Choroid plexus epithelial cell (primary cell): Measurements from ENCODE around the gene IFI30.

ENCODE experiments used
- DNase-seq: peaks from one replicate; pipeline ENCODE4 v3.0.0-alpha.2; 2010; ENCODE audit warnings: low read depth
- H3K4me3 ChIP-seq: 2 replicates; pipeline ENCODE4 v1.5.1; 2011; ENCODE audit warnings: low read depth, mild to moderate bottlenecking, control low read depth, low read length, moderate library complexity
- TF ChIP-seq, protein P1 (sequence below): conservative IDR thresholded peaks from 2 replicates; pipeline ENCODE4 v1.5.1; 2011; ENCODE audit warnings: low read depth, mild to moderate bottlenecking, control low read depth, inconsistent platforms, low read length, moderate library complexity

The IFI30 gene

DNA sequence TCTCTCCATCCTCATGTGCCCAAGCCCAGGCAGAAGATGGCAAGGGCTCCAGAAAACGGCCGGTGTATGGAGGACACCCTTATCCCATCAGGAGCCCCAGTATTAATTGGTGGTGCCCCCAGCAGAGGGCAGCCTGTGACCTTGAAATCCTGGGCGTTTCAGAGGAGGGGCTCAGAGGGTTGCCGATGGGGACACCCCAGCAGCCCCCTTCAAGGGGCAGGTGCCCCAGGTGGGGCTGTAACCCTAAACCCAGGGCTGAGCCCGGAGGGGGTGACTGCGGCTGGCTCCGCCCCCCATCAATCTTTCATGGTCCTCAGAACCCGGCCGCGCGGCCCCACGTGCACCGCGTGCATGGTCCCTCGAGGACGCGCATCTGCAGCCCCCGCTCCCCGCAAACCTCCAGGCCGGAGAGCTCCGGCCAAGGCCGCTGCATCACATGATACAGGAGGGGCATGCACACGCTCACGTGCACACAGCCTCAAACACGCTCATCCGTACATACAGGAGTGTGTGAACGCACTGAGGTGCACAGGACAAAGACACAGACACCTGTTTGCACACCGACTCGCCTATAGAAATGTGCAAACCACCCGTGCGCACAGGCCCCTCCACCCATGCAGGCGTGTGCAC, 29.3 kb downstream of the IFI30 start:
- peak overlapping the region; percentile 84 for H3K4me3 ChIP-seq
- TF ChIP-seq, protein P1, sequence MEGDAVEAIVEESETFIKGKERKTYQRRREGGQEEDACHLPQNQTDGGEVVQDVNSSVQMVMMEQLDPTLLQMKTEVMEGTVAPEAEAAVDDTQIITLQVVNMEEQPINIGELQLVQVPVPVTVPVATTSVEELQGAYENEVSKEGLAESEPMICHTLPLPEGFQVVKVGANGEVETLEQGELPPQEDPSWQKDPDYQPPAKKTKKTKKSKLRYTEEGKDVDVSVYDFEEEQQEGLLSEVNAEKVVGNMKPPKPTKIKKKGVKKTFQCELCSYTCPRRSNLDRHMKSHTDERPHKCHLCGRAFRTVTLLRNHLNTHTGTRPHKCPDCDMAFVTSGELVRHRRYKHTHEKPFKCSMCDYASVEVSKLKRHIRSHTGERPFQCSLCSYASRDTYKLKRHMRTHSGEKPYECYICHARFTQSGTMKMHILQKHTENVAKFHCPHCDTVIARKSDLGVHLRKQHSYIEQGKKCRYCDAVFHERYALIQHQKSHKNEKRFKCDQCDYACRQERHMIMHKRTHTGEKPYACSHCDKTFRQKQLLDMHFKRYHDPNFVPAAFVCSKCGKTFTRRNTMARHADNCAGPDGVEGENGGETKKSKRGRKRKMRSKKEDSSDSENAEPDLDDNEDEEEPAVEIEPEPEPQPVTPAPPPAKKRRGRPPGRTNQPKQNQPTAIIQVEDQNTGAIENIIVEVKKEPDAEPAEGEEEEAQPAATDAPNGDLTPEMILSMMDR = peak; percentile 50
- no peak for DNase-seq

DNA sequence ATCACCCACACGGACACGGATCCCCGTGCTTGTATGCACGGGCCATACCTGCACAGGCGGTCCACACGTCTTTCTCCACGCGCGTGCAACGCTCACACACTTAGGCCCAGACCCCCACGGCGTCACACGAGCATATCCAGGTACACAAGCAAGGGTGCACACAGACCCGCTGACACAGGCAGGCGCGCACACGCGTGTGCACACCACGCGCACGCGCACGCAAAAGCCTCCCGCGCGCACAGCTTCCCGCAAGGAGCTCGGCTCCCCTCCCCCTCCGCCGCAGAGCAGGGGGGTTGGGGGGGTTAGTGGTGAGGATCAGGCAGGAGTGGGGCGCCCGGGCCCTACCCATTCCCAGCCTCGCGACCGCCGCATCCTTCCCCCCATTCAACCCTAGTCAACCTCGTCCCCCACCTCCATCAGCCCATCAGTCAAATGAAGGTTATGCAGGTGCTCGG, 29.8 kb downstream of the IFI30 start:
- TF ChIP-seq, protein P1 = no peak
- no peak for DNase-seq

DNA sequence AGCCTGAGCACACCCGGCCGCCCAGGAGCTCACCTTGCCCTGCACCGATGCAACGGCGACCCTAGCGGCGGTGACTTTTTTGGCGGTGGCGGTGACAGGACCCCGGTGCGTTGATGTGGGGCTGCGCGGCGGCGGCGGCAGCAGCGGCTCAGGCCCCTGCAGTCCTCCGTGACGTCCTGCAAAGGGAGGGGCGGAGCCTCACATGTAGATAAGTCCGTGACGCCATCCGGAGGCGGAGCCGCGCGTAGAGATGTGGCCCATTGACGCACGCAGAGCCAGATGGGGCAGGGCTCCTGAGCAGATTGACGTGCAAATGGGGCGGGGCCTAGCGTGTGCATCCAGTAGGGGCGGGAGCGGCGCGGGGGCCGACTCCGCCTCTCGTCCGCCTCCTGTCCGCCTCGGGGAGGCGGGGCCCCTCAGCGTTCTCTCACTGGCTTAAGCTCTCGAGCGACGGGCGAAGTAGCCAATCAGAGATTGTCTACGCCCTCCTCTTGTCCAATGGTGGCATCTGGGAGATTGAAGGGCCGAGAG, 30.3 kb downstream of the IFI30 start, which contains the start of gene RAB3A:
Gene RAB3A (minus strand): TSS at position 180 of the 531 bp plus-strand sequence. CDS start 1,302 bp downstream, outside the sequence.
- peak; percentile 100 for DNase-seq

More for the DNA sequence above, 29.8 kb downstream of the IFI30 start:
- H3K4me3 ChIP-seq = peak overlapping the region; percentile 84

DNA sequence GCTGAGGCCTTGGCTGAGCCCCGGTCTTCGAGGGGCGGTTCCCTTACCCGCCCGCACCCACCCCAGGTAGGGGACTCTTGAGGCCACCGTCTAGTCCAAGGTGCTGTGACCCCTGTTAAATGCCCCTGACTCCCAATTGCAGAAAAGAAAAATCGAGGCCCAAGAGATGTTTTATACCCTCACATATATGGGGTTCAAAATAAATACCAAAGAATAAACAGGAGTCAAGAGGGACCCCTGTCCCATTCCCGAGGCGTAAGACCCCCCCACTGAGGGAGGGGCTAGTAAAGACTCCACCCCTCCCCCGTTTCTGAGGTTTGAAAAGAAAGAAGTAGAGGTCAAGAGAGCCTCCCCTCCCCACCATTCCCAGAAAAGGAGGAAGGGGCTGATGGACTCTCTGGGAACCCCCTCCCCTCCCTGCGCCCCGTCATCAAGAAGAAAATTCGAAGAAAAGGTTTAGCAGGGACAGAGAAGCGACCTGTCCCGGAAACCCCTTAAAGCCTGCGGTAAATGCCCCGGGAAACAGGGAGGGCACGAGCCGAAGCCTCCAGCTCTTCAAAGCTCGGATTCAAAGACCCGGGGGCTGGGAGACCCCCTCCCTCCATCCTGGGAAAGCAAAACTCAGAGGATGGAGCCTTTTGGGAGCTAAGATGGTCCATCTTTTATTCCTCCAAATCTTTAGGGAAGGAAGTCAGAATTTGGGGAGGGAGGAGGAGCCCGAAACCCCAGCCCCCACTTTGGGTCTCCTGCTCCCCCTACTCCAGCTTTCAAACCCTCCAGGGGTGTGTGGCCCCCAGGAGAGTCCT, 31.0 kb downstream of the IFI30 start:
- DNase-seq = no peak
- peak overlapping the region; percentile 68 for H3K4me3 ChIP-seq
- TF ChIP-seq, protein P1 = no peak

More for the DNA sequence above, 30.3 kb downstream of the IFI30 start, which contains the start of gene RAB3A:
- TF ChIP-seq, protein P1 = no peak
- peak within 1 kb of the TSS; percentile 84 for H3K4me3 ChIP-seq

DNA sequence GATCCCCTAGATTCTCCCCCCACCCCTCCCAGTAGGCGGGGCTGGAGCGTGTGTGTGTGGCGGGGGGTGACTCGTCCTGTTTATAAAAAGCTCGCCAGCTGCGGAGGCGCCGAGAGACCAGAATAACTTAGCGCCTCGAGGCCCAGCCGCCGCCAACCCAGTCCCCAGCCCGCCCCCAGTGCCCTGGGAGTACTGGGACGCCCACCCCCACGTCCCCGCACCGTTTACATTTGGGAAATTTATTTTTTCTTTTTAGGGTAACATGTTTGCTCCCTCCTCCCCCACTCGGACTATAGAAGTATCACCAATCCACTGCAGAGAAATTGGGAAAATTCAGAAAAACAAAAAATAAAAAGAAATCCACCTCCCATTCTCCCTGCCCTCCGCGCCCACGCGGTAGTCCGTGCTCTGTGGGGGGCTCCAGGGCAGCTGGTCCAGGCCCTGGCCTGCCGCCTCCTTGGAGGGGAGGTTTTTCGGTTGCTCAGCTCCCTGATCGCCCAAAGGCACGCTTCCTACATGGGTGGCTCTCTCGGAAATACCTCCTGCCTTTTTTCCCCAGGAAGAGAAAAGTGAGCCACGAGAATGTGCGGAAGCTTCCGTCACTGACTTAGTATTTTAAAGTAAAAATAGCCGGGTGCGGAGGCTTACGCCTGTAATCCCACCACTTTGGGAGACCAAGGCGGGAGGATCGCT, 31.7 kb downstream of the IFI30 start:
- peak; percentile 75 for DNase-seq
- TF ChIP-seq, protein P1 = no peak
- H3K4me3 ChIP-seq = peak overlapping the region; percentile 68

DNA sequence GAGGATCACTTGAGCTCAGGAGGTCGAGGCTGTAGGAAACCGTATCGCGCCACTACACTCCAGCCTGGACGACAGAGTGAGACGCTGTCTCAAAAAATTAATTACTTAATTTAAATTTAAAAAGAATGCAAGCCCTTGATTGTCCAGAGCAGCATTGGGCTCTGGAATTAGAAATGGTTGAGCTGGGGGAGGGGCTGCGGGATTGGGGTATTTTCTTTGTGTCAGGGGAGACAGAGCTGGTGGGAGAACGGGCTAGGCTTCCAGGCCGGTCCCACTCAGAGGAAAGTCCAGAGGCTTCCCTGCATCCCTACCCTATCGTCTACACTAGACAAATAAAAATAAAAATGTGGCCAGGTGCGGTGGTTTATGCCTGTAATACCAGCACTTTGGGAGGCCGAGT, 32.4 kb downstream of the IFI30 start:
- DNase-seq = no peak
- H3K4me3 ChIP-seq = no peak overlapping the region
- TF ChIP-seq, protein P1 = no peak
